IMR-90 (cell line): ENCODE data around the gene NRP2. TPM values are rescaled to one million over a fixed set of nuclear protein-coding genes. Genes with fewer than 3 reads are reported as not detected.

Source experiments
- ATAC-seq: fragments of 200-7000 bp; cut with Tn5 transposase; 2 replicates; pipeline ENCODE4 v1.9.1; 2020; ENCODE audit warnings: low read depth, mild to moderate bottlenecking, moderate library complexity
- BruUV-seq: library from RNA; stranded (reverse); fragments of 400-500 nt; replicated peaks from 2 replicates; lab custom pipeline; 2021; lab: Mats Ljungman, UMichigan
- CTCF ChIA-PET: fragments of 300-600 bp; formaldehyde crosslinking; extraction: SDS; loops from one replicate; lab custom pipeline; 2021; ENCODE audit warnings: antibody characterized with exemption; lab: Yijun Ruan, JAX
- POLR2A ChIA-PET: fragments of 300-600 bp; sonication (Branson Sonifier 250); formaldehyde crosslinking; loops from one replicate; lab custom pipeline; 2022; ENCODE audit warnings: antibody characterized with exemption; ENCODE audit not compliant: unreplicated experiment; lab: Charles Lee
- DNase-seq: peaks from one replicate; pipeline ENCODE4 v3.0.0; 2013
- H2AFZ ChIP-seq: replicated peaks from 2 replicates; pipeline ENCODE3; 2013; ENCODE audit warnings: low read length, mild to moderate bottlenecking; ENCODE audit not compliant: poor library complexity
- H2AK5ac ChIP-seq: 2 replicates; pipeline ENCODE4 v1.6.1; 2013; ENCODE audit warnings: low read depth, low read length, inconsistent platforms
- H2AK9ac ChIP-seq: replicated peaks from 2 replicates; pipeline ENCODE3; 2013; ENCODE audit warnings: mild to moderate bottlenecking, low read depth, low read length, moderate library complexity; ENCODE audit not compliant: poor library complexity
- H2BK120ac ChIP-seq: 2 replicates; pipeline ENCODE4 v1.6.1; 2013; ENCODE audit warnings: low read depth, low read length, inconsistent platforms
- H2BK15ac ChIP-seq: 3 replicates; pipeline ENCODE4 v1.6.1; 2013; ENCODE audit warnings: low read depth, low read length, inconsistent platforms
- H2BK20ac ChIP-seq: 2 replicates; pipeline ENCODE4 v1.6.1; 2013; ENCODE audit warnings: low read depth, mild to moderate bottlenecking, inconsistent platforms, low read length, moderate library complexity
- H2BK5ac ChIP-seq: 2 replicates; pipeline ENCODE4 v1.6.1; 2013; ENCODE audit warnings: mild to moderate bottlenecking, low read depth, low read length, inconsistent platforms; ENCODE audit not compliant: poor library complexity, severe bottlenecking
- H3K14ac ChIP-seq: replicated peaks from 2 replicates; pipeline ENCODE4 v1.6.1; 2013; ENCODE audit warnings: low read depth, low read length, inconsistent platforms
- H3K18ac ChIP-seq: 2 replicates; pipeline ENCODE4 v1.6.1; 2013; ENCODE audit warnings: low read depth, low read length, control low read depth
- H3K23ac ChIP-seq: 2 replicates; pipeline ENCODE4 v1.6.1; 2013; ENCODE audit warnings: low read depth, low read length, inconsistent platforms
- H3K27ac ChIP-seq: 2 replicates; pipeline ENCODE4 v1.5.1; 2013; ENCODE audit warnings: mild to moderate bottlenecking, control low read depth, low read length; ENCODE audit not compliant: insufficient read depth
- H3K27me3 ChIP-seq: 2 replicates; pipeline ENCODE4 v1.6.1; 2013; ENCODE audit warnings: low read length; ENCODE audit not compliant: control insufficient read depth, insufficient read depth
- H3K36me3 ChIP-seq: 2 replicates; pipeline ENCODE4 v1.6.1; 2013; ENCODE audit warnings: low read length, mixed read lengths; ENCODE audit not compliant: control insufficient read depth, insufficient read depth
- H3K4ac ChIP-seq: 2 replicates; pipeline ENCODE4 v1.6.1; 2013; ENCODE audit warnings: low read depth, low read length, inconsistent platforms
- H3K4me1 ChIP-seq: 2 replicates; pipeline ENCODE4 v1.6.1; 2013; ENCODE audit warnings: low read length, mixed read lengths; ENCODE audit not compliant: control insufficient read depth, insufficient read depth
- H3K4me2 ChIP-seq: 2 replicates; pipeline ENCODE4 v1.6.1; 2013; ENCODE audit warnings: low read depth, mild to moderate bottlenecking, control low read depth, low read length, moderate library complexity
- H3K4me3 ChIP-seq: 2 replicates; pipeline ENCODE4 v1.5.1; 2013; ENCODE audit warnings: low read depth, mild to moderate bottlenecking, control low read depth, low read length, moderate library complexity; ENCODE audit not compliant: insufficient read depth
- H3K56ac ChIP-seq: 2 replicates; pipeline ENCODE4 v1.6.1; 2013; ENCODE audit warnings: low read length, inconsistent platforms; ENCODE audit not compliant: insufficient read depth; ENCODE audit errors: extremely low read depth
- H3K79me1 ChIP-seq, 2 experiments: 2 replicates each; pipeline ENCODE4 v1.6.1; 2013; ENCODE audit warnings: low read length in 2 of 2, inconsistent platforms in 1 of 2, low read depth in 1 of 2
- H3K9ac ChIP-seq: 2 replicates; pipeline ENCODE4 v1.6.1; 2013; ENCODE audit warnings: low read depth, low read length, control low read depth
- H3K9me1 ChIP-seq: 2 replicates; pipeline ENCODE4 v1.6.1; 2013; ENCODE audit warnings: low read length, inconsistent platforms; ENCODE audit not compliant: insufficient read depth
- H3K9me3 ChIP-seq: 2 replicates; pipeline ENCODE4 v1.6.1; 2013; ENCODE audit warnings: low read length; ENCODE audit not compliant: control insufficient read depth, insufficient read depth
- H4K20me1 ChIP-seq: 2 replicates; pipeline ENCODE4 v1.6.1; 2013; ENCODE audit warnings: low read length, inconsistent platforms; ENCODE audit not compliant: insufficient read depth
- H4K5ac ChIP-seq: 2 replicates; pipeline ENCODE4 v1.6.1; 2013; ENCODE audit warnings: mild to moderate bottlenecking, low read depth, low read length, control low read depth
- H4K8ac ChIP-seq, 2 experiments: 2 replicates each; pipeline ENCODE4 v1.6.1; 2013; ENCODE audit warnings: low read depth in 2 of 2, low read length in 2 of 2, control low read depth in 1 of 2, inconsistent platforms in 1 of 2
- H4K91ac ChIP-seq: 2 replicates; pipeline ENCODE4 v1.6.1; 2013; ENCODE audit warnings: low read depth, low read length, inconsistent platforms; ENCODE audit not compliant: insufficient read depth
- BHLHE40 ChIP-seq: fragments of 150-350 bp; IDR thresholded peaks from 2 replicates; pipeline ENCODE4 v1.6.1; 2016; ENCODE audit warnings: mild to moderate bottlenecking, low read depth, low read length
- CEBPB ChIP-seq: IDR thresholded peaks from 2 replicates; pipeline ENCODE4 v1.6.1; 2012; ENCODE audit warnings: low read depth, low read length, improper control_type of control experiment
- CHD1 ChIP-seq: IDR thresholded peaks from 2 replicates; pipeline ENCODE4 v1.6.1; 2012; ENCODE audit warnings: low read depth, low read length, improper control_type of control experiment
- CTCF ChIP-seq: conservative IDR thresholded peaks from 2 replicates; pipeline ENCODE4 v1.5.1; 2012; ENCODE audit warnings: mild to moderate bottlenecking, low read depth, low read length, improper control_type of control experiment
- ELK1 ChIP-seq: fragments of 150-350 bp; IDR thresholded peaks from 2 replicates; pipeline ENCODE4 v1.6.1; 2016; ENCODE audit warnings: low read depth, mild to moderate bottlenecking, low read length, moderate library complexity, borderline replicate concordance
- FOS ChIP-seq: fragments of 150-350 bp; IDR thresholded peaks from 2 replicates; pipeline ENCODE4 v1.6.1; 2016; ENCODE audit warnings: low read depth, low read length
- MAFK ChIP-seq: IDR thresholded peaks from 2 replicates; pipeline ENCODE4 v1.6.1; 2012; ENCODE audit warnings: low read depth, low read length, improper control_type of control experiment
- MXI1 ChIP-seq: IDR thresholded peaks from 2 replicates; pipeline ENCODE4 v1.6.1; 2012; ENCODE audit warnings: low read depth, mild to moderate bottlenecking, low read length, moderate library complexity, borderline replicate concordance
- NFE2L2 ChIP-seq: fragments of 150-350 bp; IDR thresholded peaks from 2 replicates; pipeline ENCODE4 v1.6.1; 2016; ENCODE audit warnings: low read depth, mild to moderate bottlenecking, low read length
- POLR2A ChIP-seq: IDR thresholded peaks from 2 replicates; pipeline ENCODE4 v1.6.1; 2012; ENCODE audit warnings: mild to moderate bottlenecking, low read depth, low read length
- RAD21 ChIP-seq: IDR thresholded peaks from 2 replicates; pipeline ENCODE4 v1.6.1; 2012; ENCODE audit warnings: low read length, improper control_type of control experiment
- RCOR1 ChIP-seq: IDR thresholded peaks from 2 replicates; pipeline ENCODE4 v1.6.1; 2012; ENCODE audit warnings: mild to moderate bottlenecking, low read length, improper control_type of control experiment; ENCODE audit not compliant: insufficient replicate concordance
- RFX5 ChIP-seq: IDR thresholded peaks from 2 replicates; pipeline ENCODE4 v1.8.0; 2012; ENCODE audit warnings: low read depth, mild to moderate bottlenecking, low read length, moderate library complexity
- SMC3 ChIP-seq: fragments of 150-350 bp; IDR thresholded peaks from 2 replicates; pipeline ENCODE4 v1.6.1; 2016; ENCODE audit warnings: low read depth, mild to moderate bottlenecking, antibody characterized with exemption, low read length, moderate library complexity
- USF2 ChIP-seq: fragments of 150-350 bp; IDR thresholded peaks from 2 replicates; pipeline ENCODE4 v1.6.1; 2017; ENCODE audit warnings: mild to moderate bottlenecking, antibody characterized with exemption, low read length, low read depth
- WGBS, 2 experiments: methylation state at CpG; one replicate each; pipeline versions ENCODE4 v1.1.5 to v1.1.7; 2013; ENCODE audit warnings: missing lambda C conversion rate in 2 of 2; ENCODE audit not compliant: insufficient read length in 1 of 2; ENCODE audit errors: extremely low coverage in 2 of 2; 5-methylcytosine and 5-hydroxymethylcytosine counted together
- dilution Hi-C: fragments of 300-500 bp; cut with HindIII; formaldehyde crosslinking; loops from one replicate; pipeline ENCODE4 v1.14.3; 2018; ENCODE audit warnings: low sequenced_read_pairs; ENCODE audit not compliant: unreplicated experiment
- in situ Hi-C: fragments of 300-500 bp; cut with MboI; formaldehyde crosslinking; loops from 3 replicates; pipeline ENCODE4 v1.14.3; 2019; ENCODE audit warnings: low sequenced_read_pairs, inconsistent platforms, mixed read lengths
- intact Hi-C: fragments of 100-400 bp; cut with micrococcal nuclease; formaldehyde crosslinking; loops from 2 replicates; pipeline ENCODE4 v1.10.0; 2022
- polyA plus RNA-seq, 3 experiments: library from polyadenylated mRNA; depleted of rRNA; stranded (reverse); fragments of >200 nt; gene quantifications; 2 replicates each; pipeline ENCODE4 v1.2.3, GENCODE V29; 2012; ENCODE audit warnings: low replicate concordance in 1 of 3
- total RNA-seq: library from RNA; depleted of rRNA; stranded (reverse); fragments of >200 nt; gene quantifications from 2 replicates; pipeline ENCODE4 v1.2.3, GENCODE V29; 2012

Gene NRP2
- total and polyA plus RNA-seq, 2 of the 4 experiments (the other 2 are of a cell fraction): 46.4 to 51.3 TPM

GRCh38 chr2:205775097-205775877 lies 93.0 kb downstream of the NRP2 start:
- Histone ChIP-seq H2AK9ac (no peak overlapping the region), H4K20me1 (0 out of 2 replicates have a peak, but pooled peaks cover 5% of the 10 kb centered on the region), H2BK120ac (no peak overlapping the region), H4K8ac (no peak overlapping the region), H3K4me2 (no peak overlapping the region), H4K91ac (no peak overlapping the region), H4K5ac (no peak overlapping the region; the same call in 1 of the 2 replicates), H3K4me3 (no peak overlapping the region), H3K36me3 (peaks cover 13% of the 10 kb centered on the region), H2BK5ac (no peak overlapping the region), H2BK15ac (peak overlapping the region; percentile 25; the same call in 1 of the 3 replicates), H2BK20ac (0 out of 2 replicates have a peak overlapping the region, but pooled peaks have one; percentile 4), H3K9me3 (no peaks in the 10 kb centered on the region), H3K79me1 (no peaks in the 10 kb centered on the region), H2AFZ (no peak overlapping the region), H2AK5ac (no peak overlapping the region), H3K14ac (no peak overlapping the region), H3K27me3 (peaks cover 8% of the 10 kb centered on the region), H3K27ac (peak overlapping the region; percentile 12; the same call in 1 of the 2 replicates), H3K56ac (no peak overlapping the region), H3K4ac (no peak overlapping the region), H3K9ac (no peak overlapping the region), H3K18ac (no peak overlapping the region; the same call in 1 of the 2 replicates), H3K4me1 (peaks cover 20% of the 10 kb centered on the region), H3K23ac (no peak overlapping the region), H3K9me1 (peaks cover 6% of the 10 kb centered on the region)
- DNase-seq (peak; percentile 70), ATAC-seq (no peak)
- ChIA-PET POLR2A (no interaction called here), CTCF (no interaction called here)
- in situ Hi-C loops (loop anchor here (10.0 kb wide), 1 partner anchor 110 kb away; no protein-coding TSS in a partner anchor), intact Hi-C loops (no loop called here), dilution Hi-C loops (no loop called here)
- BruUV-seq: no TSS peak
- WGBS, 2 experiments: 30% methylated on average over 4 of the region's 6 CpGs; no CpG with 5 or more reads in 1 of the 2 experiments
- no peak for TF ChIP-seq FOS
- TF ChIP-seq USF2: no peak
- TF ChIP-seq POLR2A: no peak
- no peak for TF ChIP-seq RFX5
- TF ChIP-seq CTCF: no peak
- no peak for TF ChIP-seq RAD21
- no peak for TF ChIP-seq MAFK
- TF ChIP-seq MXI1: no peak
- TF ChIP-seq ELK1: no peak
- no peak for TF ChIP-seq RCOR1
- no peak for TF ChIP-seq BHLHE40
- TF ChIP-seq CHD1: no peak
- TF ChIP-seq NFE2L2: no peak
- TF ChIP-seq CEBPB: no peak
- no peak for TF ChIP-seq SMC3
